Spleen (tissue), 7 donors: ENCODE data around the gene REX1BD.

Source experiments
- POLR2A ChIP-seq, 3 donors: fragments of 450-650 bp; IDR thresholded peaks; one replicate each; pipeline ENCODE4 v1.5.1; 2017; ENCODE audit warnings: antibody characterized with exemption in 3 of 3, mild to moderate bottlenecking in 1 of 3
- POLR2AphosphoS5 ChIP-seq, 3 donors: sonication (generic); formaldehyde crosslinking; IDR thresholded peaks; one replicate each; pipeline ENCODE4 v1.5.1; 2017; ENCODE audit warnings: antibody characterized with exemption in 3 of 3
- TF ChIP-seq, protein P1 (sequence below), 11 experiments: fragments of 200-600 bp in 7 of 11; fragments of 450-650 bp in 4 of 11; sonication (generic) in 4 of 11; IDR thresholded peaks in 8 of 11; conservative IDR thresholded peaks in 3 of 11; 1 replicate in 7 of 11; 2 replicates in 4 of 11; pipeline versions ENCODE4 v1.4.0 to v1.8.0; 2016 to 2021; ENCODE audit warnings: antibody characterized with exemption in 11 of 11, inconsistent platforms in 4 of 11, mild to moderate bottlenecking in 1 of 11
- donor health status: DM: no; HTN: no; CAD: no; lungs with moderate emphysema.
- donor health status: DM: no; HTN: no; CAD: no.
- donor health status: DM: no; HTN: no; CAD: no.

DNA sequence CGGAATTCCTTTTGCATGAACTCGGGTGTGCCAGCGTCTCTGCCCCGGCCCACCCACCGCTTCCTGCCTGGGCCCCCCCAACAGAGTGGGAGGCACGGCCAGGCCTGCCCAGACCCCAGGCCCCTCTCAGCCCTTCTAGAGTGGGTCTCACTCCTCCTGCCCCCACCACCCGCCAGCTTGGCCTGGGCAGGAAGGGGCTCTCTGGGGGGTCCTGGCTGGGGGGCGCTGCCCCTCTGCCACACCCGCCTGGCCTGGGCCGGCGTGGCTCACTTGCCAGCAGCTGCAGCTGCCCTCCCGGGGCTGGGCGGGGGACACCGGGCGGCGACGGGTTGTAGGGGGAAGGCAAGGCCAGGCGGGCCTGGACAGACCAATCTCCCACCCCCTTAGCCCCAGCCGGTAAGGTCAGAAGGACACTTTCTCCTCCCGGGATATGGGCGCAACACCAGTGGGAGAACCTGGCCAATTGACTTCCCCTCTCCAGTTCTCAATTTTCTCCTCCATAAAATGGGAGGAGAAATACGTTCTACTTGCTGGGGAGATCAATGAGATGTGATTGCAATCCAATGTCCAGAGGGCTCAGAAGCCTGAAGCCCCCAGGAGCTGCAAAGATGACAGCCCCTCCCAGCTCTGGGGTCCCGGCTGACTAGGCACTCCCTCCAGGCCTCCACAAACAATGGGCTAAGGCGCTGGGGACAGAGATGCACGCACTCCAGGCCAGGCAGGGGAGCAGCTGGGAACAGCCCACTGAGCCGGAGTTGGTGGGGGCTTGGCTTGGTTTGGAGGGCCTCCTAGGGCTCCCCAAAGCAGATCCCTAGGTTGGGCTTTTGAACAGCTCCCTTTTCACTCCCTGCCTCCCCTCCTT is 15.6 kb downstream of the REX1BD start:
- TF ChIP-seq, protein P1, sequence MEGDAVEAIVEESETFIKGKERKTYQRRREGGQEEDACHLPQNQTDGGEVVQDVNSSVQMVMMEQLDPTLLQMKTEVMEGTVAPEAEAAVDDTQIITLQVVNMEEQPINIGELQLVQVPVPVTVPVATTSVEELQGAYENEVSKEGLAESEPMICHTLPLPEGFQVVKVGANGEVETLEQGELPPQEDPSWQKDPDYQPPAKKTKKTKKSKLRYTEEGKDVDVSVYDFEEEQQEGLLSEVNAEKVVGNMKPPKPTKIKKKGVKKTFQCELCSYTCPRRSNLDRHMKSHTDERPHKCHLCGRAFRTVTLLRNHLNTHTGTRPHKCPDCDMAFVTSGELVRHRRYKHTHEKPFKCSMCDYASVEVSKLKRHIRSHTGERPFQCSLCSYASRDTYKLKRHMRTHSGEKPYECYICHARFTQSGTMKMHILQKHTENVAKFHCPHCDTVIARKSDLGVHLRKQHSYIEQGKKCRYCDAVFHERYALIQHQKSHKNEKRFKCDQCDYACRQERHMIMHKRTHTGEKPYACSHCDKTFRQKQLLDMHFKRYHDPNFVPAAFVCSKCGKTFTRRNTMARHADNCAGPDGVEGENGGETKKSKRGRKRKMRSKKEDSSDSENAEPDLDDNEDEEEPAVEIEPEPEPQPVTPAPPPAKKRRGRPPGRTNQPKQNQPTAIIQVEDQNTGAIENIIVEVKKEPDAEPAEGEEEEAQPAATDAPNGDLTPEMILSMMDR (IDR thresholded peaks at IDR 0.05 in 8 of 11, conservative IDR thresholded peaks at IDR 0.05 in 3 of 11) = no peak
- TF ChIP-seq POLR2AphosphoS5 (IDR thresholded peaks at IDR 0.05) = no peak
- TF ChIP-seq POLR2A (IDR thresholded peaks at IDR 0.05) = no peak
